HG02571 (cell line): ENCODE data around the gene ZNF888.
"Not testable (repeated sequence)": the region's sequence is repeated elsewhere in the genome, so short reads cannot be mapped to it uniquely, and the experiment has no call there.

Experiments used
- ATAC-seq: cut with Tn5 transposase; IDR thresholded peaks from one replicate; pipeline ENCODE4 v1.9.1; 2021; ENCODE audit warnings: mild to moderate bottlenecking, moderate library complexity; ENCODE audit not compliant: unreplicated experiment

ZNF888 gene

GRCh38 chr19:52941941-52942385 is 18.7 kb upstream of the ZNF888 start:
- peak; percentile 15 for ATAC-seq

DNA sequence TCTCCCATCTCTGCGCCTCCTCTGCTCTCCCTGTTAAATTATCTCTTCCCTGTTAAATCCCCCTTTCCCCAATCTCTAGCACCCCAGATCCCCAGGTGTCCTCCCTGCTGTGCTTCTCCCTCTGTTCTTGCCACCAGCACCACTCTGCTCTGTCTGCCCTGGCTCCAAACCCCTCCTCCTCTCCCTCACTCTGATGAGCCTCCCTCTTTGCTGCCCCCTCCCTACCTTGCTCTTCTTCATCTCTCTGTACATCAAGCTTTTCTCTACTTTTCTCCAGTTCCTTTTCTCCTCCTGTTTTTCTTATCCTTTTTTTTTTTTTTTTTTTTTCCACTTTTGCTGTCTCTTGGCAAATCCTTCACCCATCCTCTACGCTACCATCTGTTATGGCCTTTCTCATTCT is 18.3 kb upstream of the ZNF888 start:
- not testable (repeated sequence) for ATAC-seq

DNA sequence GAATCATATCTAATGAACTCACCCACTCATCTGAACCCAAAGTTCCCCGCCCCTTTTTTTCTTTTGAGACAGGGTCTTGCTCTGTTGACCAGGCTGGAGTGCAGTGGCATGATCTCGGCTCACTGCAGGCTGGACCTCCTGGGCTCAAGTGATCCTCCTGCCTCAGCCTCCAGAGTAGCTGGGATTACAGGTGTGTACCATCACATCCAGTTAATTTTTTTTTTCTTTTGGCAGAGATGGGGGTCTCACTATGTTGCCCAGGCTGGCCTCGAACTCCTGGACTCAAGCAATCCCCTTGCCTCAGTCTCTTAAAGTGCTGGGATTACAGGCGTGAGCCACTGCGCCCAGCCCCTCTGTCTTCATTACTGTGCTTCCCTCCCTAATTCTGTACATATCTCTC is 17.7 kb upstream of the ZNF888 start:
- ATAC-seq, result not testable (repeated sequence)

- ATAC-seq, result no peak
Observed at GRCh38 chr19:52938761-52939160, 15.5 kb upstream of the ZNF888 start.

- no peak for ATAC-seq
Observed at GRCh38 chr19:52936954-52937325, 13.7 kb upstream of the ZNF888 start.

GRCh38 chr19:52936151-52936953 is 13.1 kb upstream of the ZNF888 start:
- no peak for ATAC-seq

GRCh38 chr19:52935434-52935833 is 12.2 kb upstream of the ZNF888 start:
- no peak for ATAC-seq

- ATAC-seq, result not testable (repeated sequence)
Observed at GRCh38 chr19:52924641-52925040, 1.4 kb upstream of the ZNF888 start.

DNA sequence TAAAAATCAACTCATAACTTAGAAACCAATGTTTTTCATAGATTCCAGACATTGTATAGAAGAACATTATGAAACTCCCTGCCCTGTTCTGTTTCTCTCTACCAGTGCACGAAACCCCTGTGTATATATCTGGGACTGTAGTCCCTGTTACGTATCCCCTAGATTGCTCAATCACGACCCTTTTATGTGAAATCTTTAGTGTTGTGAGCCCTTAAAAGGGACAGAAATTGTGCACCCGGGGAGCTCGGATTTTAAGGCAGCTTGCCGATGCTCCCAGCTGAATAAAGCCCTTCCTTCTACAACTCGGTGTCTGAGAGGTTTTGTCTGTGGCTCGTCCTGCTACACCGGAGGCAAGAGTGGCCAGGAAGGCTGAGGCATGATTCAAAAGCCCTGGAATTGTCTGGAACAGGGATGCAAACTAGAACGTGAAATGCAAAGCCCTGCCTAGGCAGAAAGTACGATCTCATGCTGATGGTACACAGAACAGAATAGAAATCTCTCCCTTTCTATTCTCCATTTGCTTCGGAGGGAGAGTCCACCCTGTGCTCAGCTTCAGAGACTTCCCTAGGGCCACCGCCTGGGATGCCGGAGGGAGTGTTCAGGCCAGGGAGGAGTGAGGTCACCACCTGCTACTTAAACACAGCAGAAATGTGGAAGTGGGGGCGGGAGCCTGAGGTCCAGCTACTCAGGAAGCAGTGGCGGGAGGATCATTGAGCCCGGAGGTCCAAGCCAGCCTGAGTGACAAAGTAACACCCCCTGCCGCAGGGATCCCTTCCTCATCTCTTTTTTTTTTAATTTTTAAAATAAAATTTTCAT is 758 bp upstream of the ZNF888 start:
- no peak for ATAC-seq

- no peak for ATAC-seq
Observed at GRCh38 chr19:52917531-52917930, 5.7 kb downstream of the ZNF888 start.

DNA sequence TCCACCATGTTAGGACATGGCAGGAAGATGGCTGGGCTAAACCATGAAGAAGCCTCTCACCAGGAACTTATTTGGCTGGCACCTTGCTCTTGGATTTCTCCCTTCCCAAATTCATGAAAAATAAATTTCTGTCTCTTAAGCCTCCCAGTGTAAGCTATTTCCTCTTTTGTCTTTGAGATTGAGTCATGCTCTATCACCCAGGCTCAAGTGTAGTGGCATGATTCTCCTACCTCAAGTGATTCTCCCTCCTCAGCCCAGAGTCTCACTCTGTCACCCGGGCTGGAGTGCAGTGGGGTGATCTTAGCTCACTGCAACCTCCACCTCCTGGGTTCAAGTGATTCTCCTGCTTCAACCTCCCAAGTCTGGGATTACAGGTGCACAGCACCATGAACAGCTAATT is 12.6 kb downstream of the ZNF888 start:
- no peak for ATAC-seq

DNA sequence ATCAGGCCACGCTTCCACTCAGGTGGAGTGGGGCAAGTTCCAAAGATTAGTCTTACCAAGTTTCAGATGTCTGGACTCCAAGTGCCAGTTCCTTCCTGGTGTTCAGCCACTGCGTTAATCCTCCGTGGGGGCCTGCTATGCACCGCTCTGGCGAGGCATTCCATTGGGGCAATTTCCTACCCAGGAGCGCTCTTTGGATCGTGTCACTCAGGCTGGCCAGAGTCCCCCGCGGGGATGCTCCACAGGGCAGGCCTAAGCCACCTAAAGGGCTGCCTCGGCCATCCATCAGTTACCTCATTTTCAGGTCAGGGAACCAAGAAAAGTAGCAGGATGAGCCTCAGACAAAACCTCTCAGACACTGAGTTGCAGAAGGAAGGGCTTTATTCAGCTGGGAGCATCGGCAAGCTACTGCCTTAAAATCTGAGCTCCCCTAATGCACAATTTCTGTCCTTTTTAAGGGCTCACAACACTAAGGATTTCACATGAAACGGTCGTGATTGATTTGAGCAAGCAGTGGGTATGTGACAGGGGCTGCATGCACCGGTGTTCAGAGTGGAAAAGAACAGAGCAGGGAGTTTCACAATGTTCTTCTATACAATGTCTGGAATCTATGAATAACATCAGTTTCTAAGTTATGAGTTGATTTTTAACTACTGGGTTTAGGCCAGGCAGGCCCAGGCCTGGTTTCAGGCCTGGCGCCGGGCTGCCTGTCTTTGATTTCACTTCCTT is 19.0 kb downstream of the ZNF888 start:
- ATAC-seq, result not testable (repeated sequence)

GRCh38 chr19:52901842-52902241 is 21.4 kb downstream of the ZNF888 start:
- no peak for ATAC-seq

- not testable (repeated sequence) for ATAC-seq
Observed at GRCh38 chr19:52898596-52898995, 24.6 kb downstream of the ZNF888 start.

DNA sequence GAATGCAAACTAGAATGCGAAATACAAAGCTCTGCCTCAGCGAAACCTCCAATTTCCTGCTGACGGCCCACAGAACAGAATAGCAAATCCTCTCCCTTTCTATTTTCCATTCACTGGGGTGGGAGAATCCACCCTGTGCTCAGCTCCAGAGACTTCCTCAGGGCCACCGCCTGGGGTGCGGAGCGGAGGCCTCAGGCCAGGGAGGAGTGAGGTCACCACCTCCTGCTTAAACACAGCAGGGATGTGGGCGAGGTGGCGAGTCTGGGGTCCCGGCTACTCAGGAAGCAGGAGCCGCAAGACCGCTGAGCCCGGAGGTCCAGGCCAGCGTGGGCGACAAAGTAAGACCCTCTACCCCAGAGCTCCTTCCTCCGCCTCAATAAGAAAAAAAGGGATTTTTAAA is 25.1 kb downstream of the ZNF888 start:
- ATAC-seq, result no peak

DNA sequence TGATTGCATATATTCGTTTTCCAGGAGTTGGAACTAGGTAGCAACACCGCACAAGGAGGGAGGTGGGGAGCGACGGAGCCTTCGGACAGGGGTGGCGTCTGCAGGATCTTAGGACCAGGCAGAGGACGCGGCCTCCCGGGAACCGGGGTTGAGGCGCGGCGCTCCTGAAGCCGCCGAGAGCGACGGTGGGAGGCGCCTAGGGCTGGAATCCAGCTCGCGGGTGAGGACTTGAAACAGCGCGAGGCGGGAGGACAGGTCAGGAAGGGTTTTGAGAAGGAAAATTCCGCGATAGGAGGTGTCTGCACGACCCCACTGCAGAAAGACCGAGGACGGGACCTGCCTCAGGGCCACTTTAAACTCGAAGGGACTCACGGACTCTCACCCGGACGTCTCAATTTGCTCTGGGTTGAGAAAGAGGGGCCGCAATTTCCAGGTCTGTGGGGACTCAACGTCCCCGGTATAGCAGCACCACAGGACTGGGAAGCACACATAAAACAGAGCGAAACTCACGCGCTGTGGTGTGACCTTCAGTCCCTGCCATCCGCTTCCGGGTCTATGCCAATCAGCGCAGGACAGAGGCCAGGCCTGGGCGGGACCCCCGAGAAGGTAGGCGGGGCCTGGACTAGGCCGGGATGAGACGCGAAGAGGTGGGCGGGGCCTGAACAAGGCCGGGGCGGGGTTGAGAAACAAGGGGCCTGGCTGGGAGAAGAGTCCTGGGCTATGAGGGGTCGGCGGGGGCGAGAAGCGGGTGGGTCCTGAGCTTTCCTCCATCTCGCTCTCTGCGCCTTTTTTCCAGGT is 25.9 kb downstream of the ZNF888 start, which contains the start of gene ZNF320:
Gene ZNF320 (minus strand): TSS at position 498 of the 798 bp plus-strand sequence. CDS start 7,380 bp downstream, outside the sequence.
- peak; percentile 95 for ATAC-seq

DNA sequence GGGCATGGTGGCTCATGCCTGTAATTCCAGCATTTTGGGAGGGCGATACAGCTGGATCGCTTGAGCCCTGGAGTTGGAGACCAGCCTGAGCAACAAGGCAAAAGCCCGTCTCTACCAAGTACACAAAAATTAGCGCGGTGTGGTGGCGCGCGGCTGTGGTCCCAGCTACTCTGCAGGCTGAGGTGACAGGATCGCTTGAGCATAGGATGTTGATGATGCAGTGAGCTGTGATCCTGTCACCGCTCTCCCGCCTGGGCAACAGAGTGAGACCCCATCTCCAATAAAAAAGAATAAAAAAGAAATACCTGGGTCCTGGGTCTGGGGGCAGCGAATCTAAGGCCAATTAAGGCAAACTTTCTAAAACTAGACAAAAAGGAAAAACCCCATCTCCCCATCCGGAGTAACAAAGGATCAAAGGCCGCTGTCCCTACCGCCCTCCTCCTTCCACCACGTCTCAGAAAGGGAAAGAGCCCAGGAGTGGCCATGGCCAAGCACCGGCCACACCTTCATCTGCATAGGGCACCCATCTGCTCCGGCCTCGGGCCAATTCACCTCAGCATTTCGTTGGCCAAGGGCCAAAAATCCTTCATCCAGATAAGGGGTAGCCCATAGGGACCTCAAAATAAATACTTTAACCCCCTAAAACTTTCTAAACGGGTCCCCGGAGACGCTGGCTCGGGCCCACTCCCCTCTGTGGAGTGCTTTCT is 26.6 kb downstream of the ZNF888 start:
- no peak for ATAC-seq

- no peak for ATAC-seq
Observed at GRCh38 chr19:52891336-52891735, 31.9 kb downstream of the ZNF888 start.

- no peak for ATAC-seq
Observed at GRCh38 chr19:52889931-52890330, 33.3 kb downstream of the ZNF888 start.

GRCh38 chr19:52889076-52889475 is 34.2 kb downstream of the ZNF888 start:
- ATAC-seq, result no peak
